GM19099 (cell line): ENCODE data around the gene ALPK3.

Experiments
- POLR2A ChIP-seq: IDR thresholded peaks from 3 replicates; pipeline ENCODE4 v1.6.1; 2011; ENCODE audit warnings: low read depth; ENCODE audit not compliant: insufficient read length; ENCODE audit errors: extremely low read depth

ALPK3 gene

GRCh38 chr15:84869510-84869909, 52.4 kb downstream of the ALPK3 start:
- TF ChIP-seq POLR2A = no peak

- no peak for TF ChIP-seq POLR2A
These were observed 54.4 kb downstream of the ALPK3 start for GRCh38 chr15:84871428-84871985.

- no peak for TF ChIP-seq POLR2A
These were observed 55.1 kb downstream of the ALPK3 start for GRCh38 chr15:84872009-84872910.

- no peak for TF ChIP-seq POLR2A
These were observed 56.8 kb downstream of the ALPK3 start for GRCh38 chr15:84873997-84874396.

- no peak for TF ChIP-seq POLR2A
These were observed 58.0 kb downstream of the ALPK3 start for GRCh38 chr15:84874981-84875699.

- TF ChIP-seq POLR2A = no peak
These were observed 59.1 kb downstream of the ALPK3 start for GRCh38 chr15:84876269-84876668.

- TF ChIP-seq POLR2A = no peak
These were observed 61.3 kb downstream of the ALPK3 start for GRCh38 chr15:84878504-84878903.

- no peak for TF ChIP-seq POLR2A
These were observed 62.1 kb downstream of the ALPK3 start for GRCh38 chr15:84879088-84879780.

GRCh38 chr15:84880007-84880406, 62.9 kb downstream of the ALPK3 start:
- no peak for TF ChIP-seq POLR2A

- TF ChIP-seq POLR2A = no peak
These were observed 63.8 kb downstream of the ALPK3 start for GRCh38 chr15:84880822-84881519.

- no peak for TF ChIP-seq POLR2A
These were observed 64.3 kb downstream of the ALPK3 start for GRCh38 chr15:84881520-84881830.

- no peak for TF ChIP-seq POLR2A
These were observed 66.3 kb downstream of the ALPK3 start for GRCh38 chr15:84883466-84883865.

GRCh38 chr15:84883916-84884781, 67.0 kb downstream of the ALPK3 start, which contains the start of gene SLC28A1:
SLC28A1 (plus strand) TSS chr15:84884662; CDS start chr15:84887761, 3,099 bp downstream.
- no peak for TF ChIP-seq POLR2A

- no peak for TF ChIP-seq POLR2A
These were observed 68.6 kb downstream of the ALPK3 start for GRCh38 chr15:84885801-84886200.
